ENCODE results near the gene MAPK9.

The MAPK9 gene

DNA sequence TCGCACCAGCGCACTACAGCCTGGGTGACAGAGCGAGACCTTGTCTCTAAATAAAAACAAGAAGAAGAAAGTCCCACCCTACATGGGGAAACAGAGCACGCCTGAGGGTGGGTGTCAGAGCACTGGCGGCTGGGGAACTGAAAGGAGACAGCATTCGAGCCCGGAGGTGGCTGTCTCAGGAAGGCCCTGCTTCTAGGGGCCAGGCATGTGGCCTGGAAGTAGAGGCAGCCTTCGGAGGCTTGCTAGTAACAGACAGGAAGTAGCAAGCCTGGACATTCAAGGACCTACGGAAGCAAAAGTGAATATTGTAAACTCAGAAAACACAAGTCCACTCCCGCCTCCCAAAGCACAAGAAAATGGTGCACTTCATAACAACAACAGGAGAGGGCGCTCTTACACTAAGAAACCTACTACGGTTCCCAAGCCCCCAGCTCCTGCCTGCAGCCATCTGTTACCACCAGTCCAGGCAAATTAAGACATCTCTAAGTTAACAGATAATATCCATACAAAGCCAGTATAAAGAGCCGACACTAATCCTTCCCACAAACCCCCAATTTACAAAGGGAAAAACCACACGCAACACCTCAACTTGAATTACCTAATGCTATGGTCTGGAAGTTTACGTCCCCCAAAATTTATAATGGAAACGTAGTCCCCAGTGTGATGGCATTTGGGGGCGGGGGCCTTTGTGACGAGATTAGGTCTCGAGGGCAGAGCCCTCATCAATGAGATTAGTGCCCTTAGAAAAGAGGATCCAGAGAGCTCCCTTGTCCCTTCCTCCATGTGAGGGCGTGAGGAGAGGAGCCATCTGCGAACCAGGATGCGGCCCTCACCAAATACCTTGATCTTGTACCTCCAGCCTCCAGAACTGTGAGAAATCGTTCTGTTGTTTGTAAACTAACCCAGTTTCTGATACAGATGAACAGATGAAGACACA, 90.6 kb downstream of the MAPK9 start:
- no peak for DNase-seq

DNA sequence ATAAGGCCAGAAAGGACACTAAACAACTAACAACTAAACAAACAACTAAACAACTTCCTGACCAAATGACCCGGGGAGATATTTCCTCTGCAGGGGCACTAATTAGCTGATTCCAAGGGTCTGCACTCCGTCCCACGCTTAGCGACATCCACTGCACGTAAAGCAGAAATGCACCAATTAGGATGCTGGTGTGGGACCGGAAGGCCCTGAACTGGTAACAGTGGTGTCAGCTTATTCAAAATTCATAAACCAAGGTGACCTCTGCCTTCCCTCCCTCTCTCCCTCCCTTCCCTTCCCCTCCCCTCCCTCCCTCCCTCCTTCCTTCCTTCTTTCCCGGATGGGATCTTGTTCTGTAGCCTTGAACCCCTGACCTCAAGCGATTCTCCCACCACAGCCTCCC, 92.5 kb downstream of the MAPK9 start:
- DNase-seq: no peak

DNA sequence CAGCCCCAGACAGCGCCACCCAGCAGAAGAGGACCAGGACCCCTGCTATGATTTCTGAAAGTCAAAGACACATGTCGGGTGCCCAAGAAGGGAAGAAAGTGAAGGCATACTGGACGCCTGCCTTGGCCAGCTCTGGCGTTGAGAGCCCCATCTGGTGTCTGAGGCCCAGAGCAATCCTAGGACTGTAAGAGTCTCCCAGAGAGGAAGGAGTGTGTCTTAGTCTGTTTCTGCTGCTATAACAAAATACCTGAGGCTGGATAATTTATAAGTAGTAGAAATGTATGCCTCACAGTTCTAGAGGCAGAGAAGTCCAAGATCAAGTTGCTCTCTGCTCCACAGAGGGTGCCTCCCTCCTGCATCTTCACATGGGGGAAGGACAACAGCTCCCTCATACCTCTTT, 93.7 kb downstream of the MAPK9 start:
- DNase-seq: no peak

- no peak for DNase-seq
These were observed 94.7 kb downstream of the MAPK9 start for GRCh38 chr5:180197016-180197702.

DNA sequence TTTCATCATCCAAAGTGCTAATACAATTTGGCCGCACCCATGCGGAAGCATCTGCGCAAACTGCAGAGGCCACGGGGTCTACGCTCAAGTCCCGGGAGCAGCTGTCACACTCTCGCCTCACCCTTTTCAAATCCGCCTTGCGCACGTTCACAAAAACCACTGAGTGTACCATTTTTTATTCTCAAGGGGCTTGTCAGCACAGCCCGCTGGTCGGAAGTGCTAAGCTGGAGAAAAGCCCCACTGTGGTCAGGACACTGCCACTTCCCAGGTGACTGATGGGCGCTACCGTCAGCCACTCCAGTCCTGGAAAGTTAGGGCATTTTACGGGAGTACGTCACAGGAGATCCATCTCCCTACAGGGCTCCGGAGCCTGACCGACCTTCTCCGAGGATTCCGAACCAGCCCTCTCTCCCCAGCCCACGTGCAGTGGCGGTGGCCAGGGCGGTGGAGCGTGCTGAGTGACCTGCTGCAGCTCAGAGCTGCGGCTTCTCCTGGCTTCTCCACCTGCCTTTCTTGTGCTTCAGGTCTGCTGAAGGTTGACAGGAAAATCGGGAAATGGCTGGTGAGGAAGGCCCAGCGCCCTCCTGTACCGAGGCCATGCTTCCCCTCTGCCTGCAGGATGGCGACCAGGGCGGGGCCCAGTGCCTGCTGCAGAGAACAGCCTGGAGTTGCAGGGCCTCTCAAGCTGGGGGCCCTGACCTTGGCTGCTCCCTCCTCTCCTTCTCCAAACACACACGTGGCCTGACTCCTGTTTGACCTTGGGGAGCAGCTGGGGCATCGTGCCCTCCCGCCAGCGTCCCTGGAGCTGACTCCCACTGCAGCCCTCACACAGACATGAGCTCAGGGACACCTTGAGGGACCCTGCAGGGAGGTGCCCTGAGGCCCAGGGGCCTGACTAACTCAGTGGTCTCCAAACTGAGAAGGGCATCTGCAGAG, 97.2 kb downstream of the MAPK9 start:
- no peak for DNase-seq

DNA sequence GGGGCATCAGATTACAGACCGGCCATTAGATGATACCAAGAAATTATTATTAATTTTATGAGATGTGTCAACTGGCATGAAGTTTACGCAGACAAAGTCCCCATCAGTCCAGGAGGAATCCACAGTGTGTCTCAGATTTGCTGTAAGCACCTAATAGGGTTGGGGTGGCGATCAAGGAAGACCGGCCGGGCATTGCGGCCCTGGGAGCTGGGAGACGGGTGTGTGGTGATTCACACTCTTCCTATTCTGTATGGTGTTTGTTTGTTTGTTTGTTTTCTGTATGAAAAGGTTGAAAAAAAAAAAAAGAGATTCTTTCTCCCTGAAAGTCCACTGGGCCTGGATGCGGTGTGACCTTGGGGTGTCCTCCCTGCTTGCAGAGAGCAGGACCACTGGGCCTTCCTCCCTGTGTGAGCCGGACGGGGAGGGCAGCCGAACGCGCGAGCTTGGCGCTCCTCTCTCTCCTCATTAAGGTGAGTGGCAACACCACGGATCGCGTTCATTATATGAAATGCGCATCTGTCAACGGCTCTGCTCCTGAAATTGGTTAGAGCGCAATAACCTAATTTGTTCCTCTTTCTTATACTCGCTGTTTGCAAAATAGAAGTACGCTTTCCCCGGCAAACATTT, 98.0 kb downstream of the MAPK9 start:
- DNase-seq: no peak

- no peak for DNase-seq
These were observed 100.2 kb downstream of the MAPK9 start for GRCh38 chr5:180191716-180192115.

DNA sequence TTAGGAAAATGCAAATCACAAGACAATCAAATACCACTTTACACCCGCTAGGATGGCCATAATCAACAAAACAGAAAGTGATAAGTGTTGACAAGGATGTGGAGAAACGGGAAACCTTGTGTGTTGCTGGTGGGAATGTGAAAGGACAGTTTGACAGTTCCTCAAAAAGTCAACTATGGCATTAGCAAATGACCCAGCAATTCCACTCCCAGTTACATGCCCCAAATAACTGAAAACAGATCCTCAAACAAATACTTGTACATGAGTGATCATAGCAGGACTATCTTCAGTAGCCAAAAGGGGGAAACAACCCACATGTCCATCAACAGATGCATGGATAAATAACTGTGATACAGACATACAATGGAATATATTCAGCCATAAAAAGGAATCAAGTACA, 104.1 kb downstream of the MAPK9 start:
- DNase-seq: no peak
